Hindlimb muscle (tissue), 1 donor: Measurements from ENCODE around the gene SLC38A9. TPM values are rescaled to one million over a fixed set of nuclear protein-coding genes. Genes with fewer than 3 reads are reported as not detected.

Experiments
- DNase-seq: peaks from one replicate; pipeline ENCODE4 v3.0.0-alpha.2; 2013
- polyA plus RNA-seq: library from polyadenylated mRNA; unstranded; fragments of 120-200 nt; gene quantifications from one replicate; pipeline ENCODE4 v1.2.1, GENCODE V29; 2013; ENCODE audit not compliant: insufficient read length

SLC38A9 gene
- polyA plus RNA-seq, 1 donor: 13.0 TPM

DNA sequence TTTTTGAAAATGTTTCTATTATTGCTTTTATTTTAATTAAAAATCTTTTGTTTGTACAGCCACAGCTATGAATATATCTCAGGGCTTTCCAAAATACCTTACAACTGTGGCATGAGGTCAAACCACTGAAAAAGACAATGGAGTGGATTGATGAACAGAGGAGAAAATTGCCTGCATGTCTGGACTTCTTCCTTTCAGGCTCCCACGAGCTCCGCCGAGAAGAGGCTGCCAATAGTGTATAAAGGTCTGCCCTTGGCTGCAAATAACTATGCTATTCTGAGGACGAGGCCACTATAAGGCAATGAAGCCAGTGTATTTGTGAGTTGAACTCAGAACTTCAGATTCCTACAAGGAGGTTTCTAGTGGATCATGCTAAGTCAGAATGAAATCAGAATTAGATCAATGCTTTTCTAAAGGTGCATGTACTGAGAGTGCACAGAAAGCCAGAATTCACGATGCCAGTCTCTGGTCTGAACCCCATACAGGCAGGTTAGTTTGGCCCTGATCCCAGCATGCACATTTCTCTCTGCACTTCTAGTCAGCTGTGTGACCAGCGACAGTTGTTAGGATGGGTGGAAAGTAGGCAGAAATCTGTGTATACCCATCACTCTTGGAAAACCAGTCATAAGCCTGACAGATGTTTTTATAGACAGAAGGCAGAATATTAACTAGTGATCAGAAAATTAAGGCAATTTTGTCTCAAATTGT lies 134.6 kb downstream of the SLC38A9 start:
- no peak for DNase-seq

DNA sequence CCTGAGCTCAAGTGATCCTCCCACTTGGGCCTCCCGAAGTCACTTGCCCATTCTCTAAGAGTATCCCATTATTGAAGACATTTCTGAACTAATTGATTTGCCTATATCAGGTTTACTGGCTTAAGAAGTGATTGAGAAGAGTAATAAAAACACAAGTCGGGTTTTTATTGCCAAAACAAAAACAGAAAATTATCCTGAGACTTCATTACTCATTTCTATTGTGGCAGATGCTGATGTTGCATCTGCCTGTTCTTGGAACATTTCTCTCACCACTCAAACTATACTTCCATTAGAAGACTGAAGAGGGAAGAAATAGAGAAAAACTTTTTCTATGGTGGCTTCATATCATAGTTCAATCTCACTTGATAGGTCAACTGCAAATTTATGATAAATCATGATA lies 135.5 kb downstream of the SLC38A9 start:
- DNase-seq: no peak

Other genes with a start within 250 kb of the SLC38A9 start
- 62.9 TPM for gene PLPP1, start 177.4 kb downstream of the SLC38A9 start, polyA plus RNA-seq
- 0.23 TPM for gene DDX4, start 25.7 kb upstream of the SLC38A9 start, polyA plus RNA-seq
- 0.54 TPM for gene IL31RA, start 139.0 kb upstream of the SLC38A9 start, polyA plus RNA-seq